Activated T-helper 1 cell treated with anti-CD3 and anti-CD28 coated beads, Interleukin-12 subunit alpha, Interleukin-12 subunit beta, Interleukin-2, Interleukin-4 antibody, amounts not matched to agents 30 ng/mL and 10 ng/mL and 1 ng/mL, durations not matched to agents 14 hours and 24 hours and 36 hours (primary cell): ENCODE results near the gene EBP. TPM values are rescaled to one million over a fixed set of nuclear protein-coding genes. Genes with fewer than 3 reads are reported as not detected.

Experiments
- DNase-seq: peaks from one replicate; pipeline ENCODE4 v3.0.0; 2021; ENCODE audit warnings: low spot score
- H3K27ac Mint-ChIP-seq: one replicate; pipeline ENCODE4 v1.8.0; 2021; ENCODE audit warnings: mild to moderate bottlenecking, mixed read lengths
- H3K27me3 Mint-ChIP-seq: one replicate; pipeline ENCODE4 v1.8.0; 2022; ENCODE audit warnings: mild to moderate bottlenecking, moderate library complexity, mixed read lengths; ENCODE audit not compliant: insufficient read depth
- H3K36me3 Mint-ChIP-seq: one replicate; pipeline ENCODE4 v1.8.0; 2021; ENCODE audit warnings: low read depth, mixed read lengths
- H3K4me1 Mint-ChIP-seq: one replicate; pipeline ENCODE4 v1.8.0; 2021; ENCODE audit warnings: low read depth, mixed read lengths
- H3K4me3 Mint-ChIP-seq: one replicate; pipeline ENCODE4 v1.8.0; 2021; ENCODE audit warnings: mild to moderate bottlenecking, moderate library complexity, mixed read lengths
- H3K9me3 Mint-ChIP-seq: one replicate; pipeline ENCODE4 v1.8.0; 2021; ENCODE audit warnings: mixed read lengths
- intact Hi-C: fragments of 100-400 bp; cut with micrococcal nuclease; formaldehyde crosslinking; loops from one replicate; pipeline ENCODE4 v1.15.1; 2024
- total RNA-seq: library from RNA; stranded (reverse); gene quantifications from 2 replicates; pipeline ENCODE4 v1.2.3, GENCODE V29; 2022

EBP gene
- total RNA-seq, 1 donor from 2014 or later, result 164 TPM

DNA sequence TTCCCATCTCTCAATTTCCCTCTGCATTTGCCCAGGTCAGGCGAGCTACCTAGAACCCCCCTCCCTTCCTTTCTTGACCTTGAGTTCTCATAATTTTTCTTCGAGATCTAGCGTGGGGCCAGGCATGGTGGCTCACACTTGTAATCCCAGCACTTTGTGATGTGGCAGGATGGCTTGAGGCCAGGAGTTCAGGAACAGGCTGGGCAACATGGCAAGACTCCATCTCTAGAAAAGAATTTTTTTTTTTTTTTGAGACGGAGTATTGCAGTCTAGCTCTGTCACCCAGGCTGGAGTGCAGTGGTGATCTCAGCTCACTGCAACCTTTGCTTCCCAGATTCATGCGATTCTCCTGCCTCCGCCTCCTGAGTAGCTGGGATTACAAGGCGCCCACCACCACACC lies 17.3 kb upstream of the EBP start:
- Mint-ChIP-seq H3K4me1 (peaks cover under 1% of the 10 kb centered on the region), H3K27ac (no peak overlapping the region), H3K4me3 (no peak overlapping the region), H3K36me3 (no peaks in the 10 kb centered on the region), H3K9me3 (no peaks in the 10 kb centered on the region), H3K27me3 (no peaks in the 10 kb centered on the region)
- DNase-seq, result no peak
- intact Hi-C loops, result no loop called here

DNA sequence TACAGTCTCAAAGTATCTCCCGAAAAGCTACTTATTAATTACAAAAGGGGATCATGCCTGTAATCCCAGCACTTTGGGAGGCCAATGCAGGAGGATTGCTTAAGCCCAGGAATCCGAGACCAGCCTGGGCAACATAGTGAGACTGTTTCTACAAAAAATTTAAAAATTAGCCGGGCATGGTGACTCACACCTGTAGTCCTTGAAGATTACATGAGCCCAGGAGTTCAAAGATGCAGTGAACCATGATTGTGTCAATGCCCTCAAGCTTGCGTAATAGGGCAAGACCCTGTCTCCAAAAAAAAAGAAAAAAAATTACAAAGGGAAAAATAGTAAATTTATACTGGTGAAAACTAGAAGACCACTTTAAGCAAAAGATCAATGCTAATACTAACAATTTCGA lies 16.1 kb upstream of the EBP start:
- H3K9me3 Mint-ChIP-seq, result no peaks in the 10 kb centered on the region
- intact Hi-C loops, result loop anchor here (5.0 kb wide), 1 partner anchor 37 kb away; no protein-coding TSS in a partner anchor
- peaks cover 11% of the 10 kb centered on the region for H3K4me1 Mint-ChIP-seq
- no peak for DNase-seq
- no peak overlapping the region for H3K27ac Mint-ChIP-seq
- no peaks in the 10 kb centered on the region for H3K27me3 Mint-ChIP-seq
- no peak overlapping the region for H3K4me3 Mint-ChIP-seq
- H3K36me3 Mint-ChIP-seq, result no peaks in the 10 kb centered on the region

DNA sequence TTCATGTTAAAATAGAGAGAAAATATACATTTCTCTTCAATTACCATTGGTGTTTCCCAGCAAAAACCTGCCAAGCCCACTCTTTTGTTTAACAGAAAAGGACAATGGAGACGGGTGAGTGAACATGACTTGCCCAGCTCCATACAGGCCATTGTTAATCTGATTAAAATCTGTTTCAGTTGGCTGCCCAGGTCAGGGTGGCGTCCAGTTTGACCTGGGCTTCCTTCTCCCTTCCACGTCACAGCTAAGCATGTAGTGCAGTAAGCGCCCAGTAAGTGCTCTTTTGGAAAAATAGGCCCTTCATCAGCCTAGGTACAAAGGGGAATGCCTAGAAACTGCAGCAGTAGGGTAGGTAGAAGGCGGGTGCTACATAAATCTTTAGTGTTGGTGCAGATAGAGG lies 14.4 kb upstream of the EBP start:
- intact Hi-C loops, result loop anchor here (5.0 kb wide), 1 partner anchor 35 kb away; no protein-coding TSS in a partner anchor
- peaks cover 2% of the 10 kb centered on the region for H3K36me3 Mint-ChIP-seq
- DNase-seq, result no peak
- no peaks in the 10 kb centered on the region for H3K9me3 Mint-ChIP-seq
- no peak overlapping the region for H3K27ac Mint-ChIP-seq
- H3K27me3 Mint-ChIP-seq, result no peaks in the 10 kb centered on the region
- H3K4me3 Mint-ChIP-seq, result peak overlapping the region; percentile 61
- H3K4me1 Mint-ChIP-seq, result peaks cover 21% of the 10 kb centered on the region

GRCh38 chrX:48508400-48509244 lies 13.0 kb upstream of the EBP start, which contains the start of gene PORCN:
PORCN (plus strand) TSS chrX:48508992; CDS start chrX:48509821, 829 bp downstream.
- Mint-ChIP-seq H3K4me3 (peak within 1 kb of the TSS; percentile 93), H3K9me3 (no peaks in the 10 kb centered on the region), H3K27ac (peak within 1 kb of the TSS; percentile 90), H3K4me1 (peaks cover 21% of the 10 kb centered on the region), H3K36me3 (peaks cover 2% of the 10 kb centered on the region), H3K27me3 (no peaks in the 10 kb centered on the region)
- DNase-seq, result peak; percentile 73
- intact Hi-C loops, result loop anchor here (1.0 to 5.0 kb wide), 6 partner anchors 13 to 89 kb away; partner anchors contain the start of genes EBP, FTSJ1, RBM3 and WDR13

DNA sequence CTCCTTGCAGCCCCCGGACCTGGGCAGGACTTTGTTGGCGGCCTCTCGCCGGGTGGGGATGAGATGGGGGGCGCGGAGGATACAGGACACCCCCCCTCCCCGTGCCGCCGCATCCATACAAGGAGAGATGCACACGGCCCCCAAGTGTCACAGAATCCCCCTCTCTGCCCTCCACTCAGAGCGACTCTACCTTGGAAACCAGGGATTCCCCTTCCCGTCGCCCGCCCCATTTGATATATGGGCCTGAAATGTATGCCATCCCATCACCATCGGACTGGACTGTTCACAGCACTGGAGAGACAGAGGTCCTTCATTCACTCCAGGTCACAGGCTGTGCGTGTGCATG lies 12.4 kb upstream of the EBP start:
- no peaks in the 10 kb centered on the region for H3K27me3 Mint-ChIP-seq
- no peaks in the 10 kb centered on the region for H3K9me3 Mint-ChIP-seq
- H3K36me3 Mint-ChIP-seq, result peaks cover 2% of the 10 kb centered on the region
- peak overlapping the region; percentile 93 for H3K4me3 Mint-ChIP-seq
- peaks cover 21% of the 10 kb centered on the region for H3K4me1 Mint-ChIP-seq
- DNase-seq, result no peak
- intact Hi-C loops, result loop anchor here (2.0 to 5.0 kb wide), 2 partner anchors 33 to 40 kb away; no protein-coding TSS in a partner anchor
- peak overlapping the region; percentile 90 for H3K27ac Mint-ChIP-seq

DNA sequence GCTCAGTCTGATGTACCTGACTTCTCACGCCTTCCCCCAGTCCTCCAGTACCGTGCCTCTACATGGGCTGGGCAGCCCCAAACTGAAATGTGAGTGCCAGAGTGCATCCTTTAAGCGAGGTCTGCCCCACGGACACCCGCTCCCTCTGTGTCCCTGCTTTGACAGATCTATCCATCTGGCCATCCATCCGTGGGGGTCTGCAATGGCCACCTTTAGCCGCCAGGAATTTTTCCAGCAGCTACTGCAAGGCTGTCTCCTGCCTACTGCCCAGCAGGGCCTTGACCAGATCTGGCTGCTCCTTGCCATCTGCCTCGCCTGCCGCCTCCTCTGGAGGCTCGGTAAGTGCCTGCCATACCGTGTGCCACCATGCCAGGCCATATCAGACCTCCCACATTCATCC lies 12.0 kb upstream of the EBP start:
- DNase-seq, result no peak
- peaks cover 21% of the 10 kb centered on the region for H3K4me1 Mint-ChIP-seq
- peak overlapping the region; percentile 93 for H3K4me3 Mint-ChIP-seq
- peaks cover 4% of the 10 kb centered on the region for H3K36me3 Mint-ChIP-seq
- H3K27me3 Mint-ChIP-seq, result no peaks in the 10 kb centered on the region
- intact Hi-C loops, result loop anchor here (2.0 to 5.0 kb wide), 2 partner anchors 33 to 41 kb away; no protein-coding TSS in a partner anchor
- peak overlapping the region; percentile 90 for H3K27ac Mint-ChIP-seq
- H3K9me3 Mint-ChIP-seq, result no peaks in the 10 kb centered on the region

DNA sequence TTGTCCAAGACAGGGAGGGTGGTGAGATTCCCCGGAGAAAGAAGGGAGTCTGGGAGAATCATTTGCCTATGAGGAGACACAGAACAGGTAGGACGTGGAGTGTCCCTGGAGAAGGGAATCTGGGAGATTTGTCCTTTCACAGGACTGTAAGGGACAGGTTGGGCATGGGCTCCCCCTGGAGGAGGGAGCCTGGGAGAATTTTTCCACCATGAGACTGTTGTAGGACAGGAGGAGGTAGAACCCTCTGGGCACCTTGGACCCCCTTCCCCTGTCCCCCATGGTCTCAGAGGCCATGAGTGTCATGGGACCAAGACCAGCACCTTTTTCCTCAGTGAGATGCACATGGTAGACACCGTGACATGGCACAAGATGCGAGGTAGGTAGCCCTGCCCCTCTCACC lies 10.0 kb upstream of the EBP start:
- Mint-ChIP-seq H3K27me3 (no peaks in the 10 kb centered on the region), H3K36me3 (peaks cover 12% of the 10 kb centered on the region), H3K9me3 (no peaks in the 10 kb centered on the region), H3K4me3 (no peak overlapping the region), H3K4me1 (peaks cover 21% of the 10 kb centered on the region), H3K27ac (no peak overlapping the region)
- intact Hi-C loops, result no loop called here
- no peak for DNase-seq

DNA sequence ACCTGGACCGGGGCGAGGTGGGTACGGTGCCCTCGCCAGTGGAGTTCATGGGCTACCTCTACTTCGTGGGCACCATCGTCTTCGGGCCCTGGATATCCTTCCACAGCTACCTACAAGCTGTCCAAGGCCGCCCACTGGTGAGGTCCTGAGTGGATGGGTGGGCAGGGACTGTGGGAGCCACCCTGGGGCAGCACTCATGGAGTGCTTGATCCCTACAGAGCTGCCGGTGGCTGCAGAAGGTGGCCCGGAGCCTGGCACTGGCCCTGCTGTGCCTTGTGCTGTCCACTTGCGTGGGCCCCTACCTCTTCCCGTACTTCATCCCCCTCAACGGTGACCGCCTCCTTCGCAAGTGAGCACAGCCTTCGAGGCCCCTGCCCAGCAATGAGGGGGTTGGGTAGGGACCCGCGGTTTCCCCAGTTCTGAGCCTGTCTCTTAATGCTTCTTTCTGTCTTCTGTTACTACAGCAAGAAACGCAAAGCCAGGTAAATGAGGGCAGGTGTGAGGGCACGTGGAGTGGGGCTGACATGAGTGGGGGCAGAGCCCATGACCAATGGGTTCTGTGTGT lies 9.2 kb upstream of the EBP start:
- Mint-ChIP-seq H3K36me3 (peaks cover 13% of the 10 kb centered on the region), H3K9me3 (no peaks in the 10 kb centered on the region), H3K27ac (no peak overlapping the region), H3K27me3 (no peaks in the 10 kb centered on the region), H3K4me1 (peaks cover 21% of the 10 kb centered on the region), H3K4me3 (no peak overlapping the region)
- intact Hi-C loops, result no loop called here
- DNase-seq, result no peak

DNA sequence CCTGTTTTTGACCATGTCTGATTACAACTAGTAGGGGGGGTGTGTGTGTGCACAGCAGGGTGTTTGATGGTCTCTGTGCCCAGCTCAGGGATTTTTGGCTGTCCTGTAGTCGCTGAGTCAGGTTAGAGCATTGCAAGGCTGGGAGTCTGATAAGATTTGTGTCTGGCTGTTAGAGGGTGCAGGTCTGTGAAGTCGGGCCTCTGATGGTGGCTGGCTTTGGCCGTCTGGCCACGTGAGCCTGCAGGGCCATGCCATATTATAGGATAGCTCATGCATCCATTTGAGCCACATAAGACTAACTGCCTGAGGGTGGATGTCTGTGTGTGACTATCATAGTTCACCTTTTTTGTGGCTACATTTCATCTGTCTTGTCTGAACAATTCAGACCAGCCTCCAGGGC lies 7.9 kb upstream of the EBP start:
- no peak overlapping the region for H3K27ac Mint-ChIP-seq

GRCh38 chrX:48514126-48514806 lies 7.3 kb upstream of the EBP start:
- H3K4me1 Mint-ChIP-seq, result peaks cover 22% of the 10 kb centered on the region
- no peaks in the 10 kb centered on the region for H3K9me3 Mint-ChIP-seq
- peaks cover 14% of the 10 kb centered on the region for H3K36me3 Mint-ChIP-seq
- no peak overlapping the region for H3K27ac Mint-ChIP-seq
- no peaks in the 10 kb centered on the region for H3K27me3 Mint-ChIP-seq
- no peak overlapping the region for H3K4me3 Mint-ChIP-seq
- DNase-seq, result no peak
- intact Hi-C loops, result no loop called here

More for the DNA sequence above, 7.9 kb upstream of the EBP start:
- H3K9me3 Mint-ChIP-seq, result no peaks in the 10 kb centered on the region
- no peak overlapping the region for H3K4me3 Mint-ChIP-seq
- H3K27me3 Mint-ChIP-seq, result no peaks in the 10 kb centered on the region
- H3K36me3 Mint-ChIP-seq, result peaks cover 13% of the 10 kb centered on the region
- peaks cover 21% of the 10 kb centered on the region for H3K4me1 Mint-ChIP-seq
- no peak for DNase-seq
- intact Hi-C loops, result no loop called here

- H3K27ac Mint-ChIP-seq, result no peak overlapping the region
- peaks cover 14% of the 10 kb centered on the region for H3K36me3 Mint-ChIP-seq
- no peaks in the 10 kb centered on the region for H3K27me3 Mint-ChIP-seq
These were observed 6.6 kb upstream of the EBP start for GRCh38 chrX:48514868-48515460.

GRCh38 chrX:48515842-48516241 lies 5.8 kb upstream of the EBP start:
- Mint-ChIP-seq H3K4me3 (no peak overlapping the region), H3K27ac (no peak overlapping the region), H3K4me1 (peaks cover 19% of the 10 kb centered on the region), H3K27me3 (no peaks in the 10 kb centered on the region), H3K36me3 (peaks cover 14% of the 10 kb centered on the region), H3K9me3 (no peaks in the 10 kb centered on the region)
- intact Hi-C loops, result no loop called here
- DNase-seq, result no peak

More at GRCh38 chrX:48514868-48515460, 6.6 kb upstream of the EBP start:
- peaks cover 19% of the 10 kb centered on the region for H3K4me1 Mint-ChIP-seq
- no peaks in the 10 kb centered on the region for H3K9me3 Mint-ChIP-seq
- H3K4me3 Mint-ChIP-seq, result no peak overlapping the region
- no peak for DNase-seq
- intact Hi-C loops, result no loop called here
